GM12874 (cell line): ENCODE measurements around the gene TGM2.

Experiments
- CTCF ChIP-seq: IDR thresholded peaks from 2 replicates; pipeline ENCODE4 v1.5.1; 2011; ENCODE audit warnings: low read depth, mild to moderate bottlenecking, control low read depth, low read length, moderate library complexity; ENCODE audit not compliant: insufficient read depth

Gene TGM2

DNA sequence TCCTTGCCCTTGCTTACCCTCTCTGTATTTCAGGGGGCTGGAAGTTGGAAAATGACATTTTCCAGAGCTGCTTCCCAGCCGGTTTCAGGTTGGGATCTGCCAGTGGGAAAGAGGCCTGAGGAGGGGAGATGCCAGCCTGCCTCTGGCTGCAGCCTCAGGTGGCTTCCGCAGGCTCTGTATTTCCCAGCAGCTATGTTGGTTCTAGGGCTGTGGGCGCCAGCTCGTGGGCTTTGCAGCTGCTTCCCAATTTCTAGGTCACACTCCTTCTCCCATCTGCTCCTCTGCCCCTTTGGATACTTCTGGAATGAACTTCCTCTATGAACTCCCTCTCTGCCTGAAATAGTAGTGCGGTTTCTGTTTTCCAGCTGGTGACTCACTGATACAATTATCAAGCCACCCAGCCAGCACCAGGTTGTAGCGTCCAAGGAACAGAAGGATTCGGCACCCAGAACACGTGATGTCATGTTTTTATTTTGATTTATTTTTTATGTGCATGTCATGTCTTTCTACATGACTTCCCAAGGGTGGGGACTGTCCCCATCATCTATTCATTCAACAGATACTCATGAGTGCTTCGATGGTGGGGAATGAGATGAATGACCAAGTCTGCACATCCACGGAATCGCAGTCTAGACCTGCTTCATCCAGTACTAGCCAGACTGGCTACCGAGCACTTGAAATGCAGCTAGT lies 38.0 kb downstream of the TGM2 start:
- no peak for TF ChIP-seq CTCF

DNA sequence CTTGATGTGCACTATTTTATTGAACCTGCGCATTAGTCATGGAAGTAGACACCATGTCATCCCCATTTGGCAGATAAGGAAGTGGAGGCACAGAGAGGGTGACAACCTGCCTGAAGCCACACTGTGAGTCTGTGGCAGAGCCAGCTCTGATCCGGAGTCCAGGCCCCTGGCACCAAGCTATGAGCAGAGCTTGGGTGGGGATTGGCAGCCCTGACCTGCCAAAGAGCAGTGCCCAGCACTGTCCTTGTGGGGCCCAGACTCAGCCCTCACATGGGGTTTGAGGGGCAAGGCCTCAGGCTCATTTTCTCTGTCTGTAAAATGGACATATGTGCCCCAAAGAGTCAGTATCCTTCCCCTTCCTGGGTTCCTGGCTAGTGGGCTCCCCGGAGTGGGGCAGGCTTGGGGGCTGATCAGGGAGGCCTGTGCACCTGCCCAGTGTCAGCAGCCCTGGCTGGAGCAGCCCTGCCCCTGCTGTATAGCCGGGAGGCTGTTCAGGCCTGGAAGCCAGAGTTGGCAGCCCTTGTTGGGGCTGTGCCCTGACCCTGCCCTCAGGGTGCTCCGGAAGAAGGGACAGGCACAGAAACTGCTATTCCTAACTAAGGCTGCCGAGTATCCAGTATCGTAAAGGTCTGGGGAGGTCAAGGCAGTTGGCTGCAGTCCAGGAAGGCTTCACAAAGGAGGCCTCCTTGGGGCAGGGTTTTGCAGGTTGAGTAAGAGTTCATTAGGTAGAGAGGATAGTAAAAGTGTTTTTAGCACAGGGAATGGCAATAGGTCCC lies 38.7 kb downstream of the TGM2 start:
- TF ChIP-seq CTCF: no peak

- TF ChIP-seq CTCF: no peak
Measured at GRCh38 chr20:38125157-38126056, 39.7 kb downstream of the TGM2 start.

DNA sequence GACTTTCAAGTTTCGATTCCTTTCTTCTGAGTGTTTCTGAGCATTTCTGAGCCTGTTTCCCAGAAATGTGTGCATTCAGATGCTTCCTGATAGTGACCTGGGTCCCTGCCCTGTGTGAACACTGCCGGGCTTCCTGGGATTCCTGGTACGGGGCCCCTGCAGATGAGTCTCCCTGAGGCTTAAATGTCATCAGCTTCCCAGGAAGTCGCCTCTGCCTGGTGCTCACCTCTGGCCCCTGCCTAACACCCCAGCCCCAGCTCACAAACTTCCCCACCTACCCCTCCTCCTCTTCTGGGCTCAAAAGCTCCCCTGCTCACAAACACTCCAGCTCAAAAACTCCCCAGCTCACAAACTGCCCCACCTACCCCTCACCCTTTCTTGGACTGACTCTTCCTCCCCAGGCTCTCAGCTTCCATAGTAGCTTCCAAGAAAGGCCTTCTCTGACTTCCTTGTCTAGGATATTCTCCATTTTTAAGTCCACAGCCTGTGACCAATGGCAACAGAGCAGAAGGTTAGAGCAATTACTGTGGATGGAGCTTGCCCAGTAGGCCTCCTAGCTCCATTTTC lies 42.0 kb downstream of the TGM2 start:
- TF ChIP-seq CTCF: no peak

DNA sequence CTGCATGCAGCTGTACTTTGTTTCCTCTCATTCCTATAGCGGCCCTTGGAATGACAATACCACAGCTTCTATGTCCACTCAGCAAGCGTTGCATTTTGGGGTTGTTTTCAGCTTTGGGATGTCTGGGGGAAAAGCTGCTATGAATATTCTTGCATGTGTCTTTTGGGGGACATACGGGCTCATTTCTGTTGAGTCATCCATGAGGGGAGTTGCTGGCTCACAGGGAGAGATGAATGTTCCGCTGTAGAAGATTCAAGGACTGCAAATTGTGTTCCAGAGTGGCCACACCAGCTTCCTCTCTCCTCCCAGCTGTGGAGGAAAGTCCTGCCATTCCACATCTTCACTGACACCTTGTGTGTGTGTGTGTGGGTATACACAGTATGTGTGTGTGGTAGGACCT lies 43.3 kb downstream of the TGM2 start:
- no peak for TF ChIP-seq CTCF

DNA sequence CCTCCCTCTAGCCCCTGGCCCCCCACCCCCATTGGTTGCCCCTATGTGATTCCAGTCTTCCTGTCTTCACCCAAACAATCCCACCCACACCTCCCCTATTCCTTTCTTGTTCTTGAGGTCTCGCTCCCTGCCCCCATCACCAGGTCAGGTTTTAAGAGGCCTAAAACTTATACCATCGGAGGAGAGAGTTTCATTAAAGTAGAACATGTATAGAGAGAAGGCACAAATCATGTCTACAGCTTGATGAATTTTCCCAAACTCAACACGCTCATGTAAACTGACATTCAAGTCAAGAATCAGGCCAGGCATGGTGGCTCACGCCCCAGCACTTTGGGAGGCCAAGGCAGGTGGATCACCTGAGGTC lies 44.5 kb downstream of the TGM2 start:
- no peak for TF ChIP-seq CTCF

DNA sequence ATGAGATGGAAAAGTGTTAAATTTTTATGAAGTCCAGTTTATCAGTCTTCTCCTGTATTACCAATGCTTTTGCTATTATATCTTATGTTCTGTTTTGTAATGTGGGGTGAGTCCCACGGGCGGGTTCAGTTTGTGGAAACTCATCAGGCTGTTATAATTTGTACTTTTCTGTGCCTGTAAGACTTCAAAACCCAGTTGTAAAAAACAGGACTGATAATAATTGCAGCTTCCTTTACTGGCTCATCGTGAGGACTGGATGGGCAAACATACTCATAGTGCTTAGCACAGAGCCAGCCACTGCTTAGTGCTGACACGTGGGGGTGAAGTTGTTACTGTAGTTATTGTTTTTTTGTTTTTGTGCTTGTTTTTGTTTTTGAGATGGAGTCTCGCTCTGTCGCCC lies 45.6 kb downstream of the TGM2 start:
- no peak for TF ChIP-seq CTCF
